ENCODE data around the gene SAMM50.

The SAMM50 gene

DNA sequence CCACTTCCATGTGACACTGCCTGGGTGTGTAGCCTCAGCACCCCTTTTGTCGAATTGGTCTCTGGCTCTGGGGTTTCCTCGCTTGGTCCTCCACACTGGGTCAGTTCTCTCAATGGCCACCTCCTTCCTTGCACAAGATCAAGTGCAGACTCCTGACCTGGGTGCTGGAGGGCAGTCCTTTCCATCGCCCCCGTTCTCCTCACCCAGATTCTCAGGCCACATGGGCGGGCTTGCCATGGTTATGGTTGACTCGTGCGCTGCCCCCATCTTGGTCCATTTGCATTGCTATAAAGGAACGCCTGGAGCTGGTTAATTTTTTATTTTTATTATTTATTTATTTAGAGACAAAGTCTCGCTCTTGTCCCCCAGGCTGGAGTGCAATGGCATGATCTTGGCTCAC is 63.4 kb downstream of the SAMM50 start:
- TF ChIP-seq, protein P1, sequence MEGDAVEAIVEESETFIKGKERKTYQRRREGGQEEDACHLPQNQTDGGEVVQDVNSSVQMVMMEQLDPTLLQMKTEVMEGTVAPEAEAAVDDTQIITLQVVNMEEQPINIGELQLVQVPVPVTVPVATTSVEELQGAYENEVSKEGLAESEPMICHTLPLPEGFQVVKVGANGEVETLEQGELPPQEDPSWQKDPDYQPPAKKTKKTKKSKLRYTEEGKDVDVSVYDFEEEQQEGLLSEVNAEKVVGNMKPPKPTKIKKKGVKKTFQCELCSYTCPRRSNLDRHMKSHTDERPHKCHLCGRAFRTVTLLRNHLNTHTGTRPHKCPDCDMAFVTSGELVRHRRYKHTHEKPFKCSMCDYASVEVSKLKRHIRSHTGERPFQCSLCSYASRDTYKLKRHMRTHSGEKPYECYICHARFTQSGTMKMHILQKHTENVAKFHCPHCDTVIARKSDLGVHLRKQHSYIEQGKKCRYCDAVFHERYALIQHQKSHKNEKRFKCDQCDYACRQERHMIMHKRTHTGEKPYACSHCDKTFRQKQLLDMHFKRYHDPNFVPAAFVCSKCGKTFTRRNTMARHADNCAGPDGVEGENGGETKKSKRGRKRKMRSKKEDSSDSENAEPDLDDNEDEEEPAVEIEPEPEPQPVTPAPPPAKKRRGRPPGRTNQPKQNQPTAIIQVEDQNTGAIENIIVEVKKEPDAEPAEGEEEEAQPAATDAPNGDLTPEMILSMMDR (conservative IDR thresholded peaks at IDR 0.05; ENCODE audit: control insufficient read depth, insufficient read depth, low read depth, low read length) = no peak
- no peak overlapping the region for H3K4me3 ChIP-seq (ENCODE audit: control insufficient read depth, low read depth, low read length)
- no peak for DNase-seq (ENCODE audit: low read depth)

DNA sequence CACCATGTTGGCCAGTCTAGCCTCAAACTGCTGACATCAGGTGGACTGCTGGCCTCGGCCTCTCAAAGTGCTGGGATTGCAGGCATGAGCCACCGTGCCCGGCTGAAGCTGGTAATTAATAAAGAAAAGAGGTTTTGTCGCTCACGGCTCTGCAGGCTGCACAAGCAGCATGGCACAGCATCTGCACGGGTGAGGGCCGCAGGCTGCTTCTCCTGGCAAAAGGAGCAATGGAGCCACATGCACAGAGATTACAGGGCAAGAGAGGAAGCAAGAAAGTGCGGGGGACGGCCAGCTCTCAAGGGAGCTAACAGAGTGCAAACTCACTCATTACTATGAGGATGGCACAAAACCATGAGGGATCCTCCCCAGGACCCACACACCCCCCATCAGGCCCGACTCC is 64.2 kb downstream of the SAMM50 start:
- DNase-seq (ENCODE audit: low read depth) = no peak
- no peak overlapping the region for H3K4me3 ChIP-seq (ENCODE audit: control insufficient read depth, low read depth, low read length)
- TF ChIP-seq, protein P1 (conservative IDR thresholded peaks at IDR 0.05; ENCODE audit: control insufficient read depth, insufficient read depth, low read depth, low read length) = no peak

DNA sequence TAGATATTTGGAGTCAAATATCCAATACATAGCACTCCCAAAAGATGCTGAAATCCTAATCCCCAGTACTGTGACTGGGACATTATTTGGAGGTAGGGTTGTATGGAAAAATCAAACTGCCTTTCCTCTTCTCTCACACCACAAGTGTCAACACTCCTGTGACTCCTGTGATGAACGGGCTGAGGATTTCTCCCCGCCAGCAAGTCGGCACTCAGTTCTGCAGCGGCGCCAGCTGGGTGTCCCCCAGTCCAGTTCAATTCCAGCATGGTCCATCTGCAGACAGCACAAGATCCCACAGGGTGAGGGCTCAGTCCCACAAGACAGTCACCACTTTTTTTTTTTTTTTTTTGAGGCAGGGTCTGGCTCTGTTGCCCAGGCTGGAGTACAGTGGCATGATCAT is 64.6 kb downstream of the SAMM50 start:
- DNase-seq (ENCODE audit: low read depth) = no peak
- TF ChIP-seq, protein P1 (conservative IDR thresholded peaks at IDR 0.05; ENCODE audit: control insufficient read depth, insufficient read depth, low read depth, low read length) = no peak
- H3K4me3 ChIP-seq (ENCODE audit: control insufficient read depth, low read depth, low read length) = no peak overlapping the region

DNA sequence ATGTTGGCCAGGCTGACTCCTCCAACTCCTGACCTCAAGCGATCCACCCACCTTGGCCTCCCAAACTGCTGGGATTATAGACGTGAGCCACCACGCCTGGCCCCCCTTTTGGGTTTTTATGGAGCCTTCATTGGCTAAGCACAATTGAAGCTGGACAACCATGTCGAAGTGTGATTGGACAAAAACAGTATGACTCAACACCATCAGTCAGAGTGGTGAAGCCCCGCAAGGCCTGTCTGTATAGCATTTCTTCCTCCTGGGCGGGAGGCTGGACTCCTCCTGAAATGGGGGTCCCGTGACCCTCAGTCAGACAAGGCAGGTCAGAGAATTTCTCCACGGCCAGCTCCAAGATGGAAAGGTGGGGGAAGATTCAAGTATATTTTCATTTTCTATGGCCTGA is 65.7 kb downstream of the SAMM50 start:
- DNase-seq (ENCODE audit: low read depth) = peak; percentile 57
- TF ChIP-seq, protein P1 (conservative IDR thresholded peaks at IDR 0.05; ENCODE audit: control insufficient read depth, insufficient read depth, low read depth, low read length) = no peak
- no peak overlapping the region for H3K4me3 ChIP-seq (ENCODE audit: control insufficient read depth, low read depth, low read length)

DNA sequence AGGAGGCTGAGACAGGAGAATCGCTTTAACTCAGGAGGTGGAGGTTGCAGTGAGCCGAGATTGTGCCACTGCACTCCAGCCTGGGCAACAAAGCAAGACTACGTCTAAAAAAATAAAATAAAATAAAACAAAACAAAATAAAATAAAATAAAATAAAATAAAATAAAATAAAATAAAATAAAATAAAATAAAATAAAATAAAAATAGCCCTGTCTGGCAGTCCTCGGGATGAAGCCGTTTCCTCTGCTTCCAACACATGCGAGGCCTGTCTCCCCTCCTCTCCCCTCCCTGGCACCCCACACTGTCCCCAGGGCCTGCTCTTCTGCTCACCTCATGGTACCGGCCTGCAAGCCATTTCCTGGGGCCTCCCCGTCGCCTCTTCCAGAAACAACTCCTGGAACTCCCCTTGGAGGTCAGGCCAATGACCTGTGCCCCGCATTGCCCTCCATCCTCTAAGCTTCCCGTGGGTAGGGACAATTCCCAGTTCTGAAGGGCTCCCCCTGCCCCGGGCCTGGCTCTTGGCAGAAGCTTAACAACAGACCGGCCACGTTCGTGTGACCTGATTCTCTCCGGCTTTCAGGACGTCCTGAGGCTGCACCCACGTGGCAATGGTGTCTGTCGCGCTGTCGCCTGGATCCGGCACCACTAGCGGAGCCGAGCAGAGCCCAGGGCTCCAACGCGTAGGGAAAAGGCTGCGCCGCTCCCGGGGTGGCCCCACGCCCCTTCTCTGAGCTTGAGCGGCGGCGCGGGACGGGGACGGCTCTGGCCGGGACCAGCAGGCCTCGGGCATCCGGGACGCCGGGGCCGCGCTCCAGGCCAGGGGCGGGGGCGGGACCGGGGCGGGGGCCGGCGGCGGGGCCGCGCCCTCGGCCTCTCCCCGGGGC is 68.4 kb downstream of the SAMM50 start:
- TF ChIP-seq, protein P1 (conservative IDR thresholded peaks at IDR 0.05; ENCODE audit: control insufficient read depth, insufficient read depth, low read depth, low read length) = no peak
- peak; percentile 34 for DNase-seq (ENCODE audit: low read depth)
- H3K4me3 ChIP-seq (ENCODE audit: control insufficient read depth, low read depth, low read length) = peak overlapping the region; percentile 63

DNA sequence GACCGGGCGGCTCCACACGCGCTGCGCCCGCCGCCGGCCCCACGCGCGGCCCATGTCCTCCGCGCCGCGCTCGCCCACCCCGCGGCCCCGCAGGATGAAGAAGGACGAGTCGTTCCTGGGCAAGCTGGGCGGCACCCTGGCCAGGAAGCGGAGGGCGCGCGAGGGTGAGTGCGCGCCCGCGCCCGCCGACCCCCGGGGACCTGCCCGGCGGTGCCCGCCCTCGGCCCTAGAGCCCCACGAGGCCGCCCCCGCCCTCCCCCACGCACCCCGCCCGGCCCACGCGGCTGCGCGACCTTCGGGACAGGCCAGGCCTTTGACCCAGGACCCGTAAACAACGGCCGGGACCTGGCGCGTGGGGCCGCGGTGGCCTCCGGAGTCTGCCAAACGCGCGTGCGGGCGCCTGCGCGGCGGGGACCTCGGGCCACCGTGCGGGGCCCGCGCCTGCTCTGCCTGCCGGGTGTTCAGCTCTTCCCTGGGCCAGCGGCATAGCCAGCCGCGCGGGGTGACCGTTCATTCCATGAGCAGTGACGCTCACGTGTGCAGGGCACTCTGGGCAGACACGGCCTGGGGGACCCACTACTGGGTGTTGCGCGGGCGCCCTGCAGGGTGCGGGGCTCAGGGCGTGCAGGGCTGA is 69.2 kb downstream of the SAMM50 start, which contains the start of gene PARVB:
PARVB (plus strand) TSS at position 15 of the 634 bp plus-strand sequence; CDS start at position 53, 38 bp downstream.
- DNase-seq (ENCODE audit: low read depth) = no peak
- H3K4me3 ChIP-seq (ENCODE audit: control insufficient read depth, low read depth, low read length) = peak within 1 kb of the TSS; percentile 63
- TF ChIP-seq, protein P1 (conservative IDR thresholded peaks at IDR 0.05; ENCODE audit: control insufficient read depth, insufficient read depth, low read depth, low read length) = no peak
